ENCODE measurements around the gene ART1.

DNA sequence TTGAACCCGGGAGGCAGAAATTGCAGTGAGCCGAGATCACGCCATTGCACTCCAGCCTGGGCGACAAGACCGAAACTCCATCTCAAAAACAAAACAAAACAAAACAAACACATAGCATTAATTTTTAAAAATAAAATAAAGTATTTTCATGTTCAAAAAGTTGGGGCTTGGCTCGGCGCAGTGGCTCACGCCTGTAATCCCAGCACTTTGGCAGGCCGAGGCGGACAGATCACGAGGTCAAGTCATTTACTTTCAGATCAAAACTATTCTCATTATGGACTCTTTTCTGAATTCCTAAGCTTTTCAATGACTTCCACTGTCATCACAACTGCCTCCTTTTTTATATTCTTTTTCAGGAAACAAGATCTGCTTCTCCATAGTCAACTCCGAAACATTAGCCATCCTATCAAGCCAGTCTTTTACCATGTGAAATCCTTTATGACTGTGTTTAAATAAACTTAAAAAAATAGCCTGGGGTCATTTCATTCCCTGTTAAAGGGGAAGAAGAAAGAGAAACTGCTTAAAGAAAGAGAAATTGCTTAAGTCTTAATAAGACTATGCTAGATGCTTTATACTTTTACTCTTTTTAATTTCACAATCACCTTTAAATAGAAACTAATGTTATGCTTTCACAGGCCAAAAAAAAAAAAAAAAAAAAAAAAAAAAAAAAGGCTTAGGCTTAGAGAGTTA lies 39.3 kb downstream of the ART1 start:
- TF ChIP-seq, protein P1, sequence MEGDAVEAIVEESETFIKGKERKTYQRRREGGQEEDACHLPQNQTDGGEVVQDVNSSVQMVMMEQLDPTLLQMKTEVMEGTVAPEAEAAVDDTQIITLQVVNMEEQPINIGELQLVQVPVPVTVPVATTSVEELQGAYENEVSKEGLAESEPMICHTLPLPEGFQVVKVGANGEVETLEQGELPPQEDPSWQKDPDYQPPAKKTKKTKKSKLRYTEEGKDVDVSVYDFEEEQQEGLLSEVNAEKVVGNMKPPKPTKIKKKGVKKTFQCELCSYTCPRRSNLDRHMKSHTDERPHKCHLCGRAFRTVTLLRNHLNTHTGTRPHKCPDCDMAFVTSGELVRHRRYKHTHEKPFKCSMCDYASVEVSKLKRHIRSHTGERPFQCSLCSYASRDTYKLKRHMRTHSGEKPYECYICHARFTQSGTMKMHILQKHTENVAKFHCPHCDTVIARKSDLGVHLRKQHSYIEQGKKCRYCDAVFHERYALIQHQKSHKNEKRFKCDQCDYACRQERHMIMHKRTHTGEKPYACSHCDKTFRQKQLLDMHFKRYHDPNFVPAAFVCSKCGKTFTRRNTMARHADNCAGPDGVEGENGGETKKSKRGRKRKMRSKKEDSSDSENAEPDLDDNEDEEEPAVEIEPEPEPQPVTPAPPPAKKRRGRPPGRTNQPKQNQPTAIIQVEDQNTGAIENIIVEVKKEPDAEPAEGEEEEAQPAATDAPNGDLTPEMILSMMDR (IDR thresholded peaks at IDR 0.05; ENCODE audit: insufficient read depth, low read depth, low read length) = no peak
- no peak for TF ChIP-seq EZH2 (IDR thresholded peaks at IDR 0.05; ENCODE audit: insufficient read depth, low read length)
